SJSA1 (cell line): ENCODE measurements around the gene TCEAL8. TPM values are rescaled to one million over a fixed set of nuclear protein-coding genes. Genes with fewer than 3 reads are reported as not detected.
"Not testable (repeated sequence)": the region's sequence is repeated elsewhere in the genome, so short reads cannot be mapped to it uniquely, and the experiment has no call there.

Source experiments
- DNase-seq, 2 experiments: peaks; one replicate each; pipeline ENCODE4 v3.0.0-alpha.2; 2015 to 2020; ENCODE audit warnings: low spot score in 2 of 2, low read depth in 1 of 2
- H3K27ac ChIP-seq: fragments of 250-450 bp; sonication (Bioruptor Pico); 2 replicates; pipeline ENCODE4 v1.5.1; 2020; ENCODE audit warnings: mild to moderate bottlenecking, moderate library complexity
- H3K27me3 ChIP-seq: fragments of 250-450 bp; sonication (Bioruptor Pico); replicated peaks from 2 replicates; pipeline ENCODE4 v1.5.1; 2020; ENCODE audit warnings: mild to moderate bottlenecking, moderate library complexity
- H3K36me3 ChIP-seq: fragments of 250-450 bp; sonication (Bioruptor Pico); 2 replicates; pipeline ENCODE4 v1.5.1; 2020; ENCODE audit warnings: mild to moderate bottlenecking
- H3K4me1 ChIP-seq: fragments of 250-450 bp; sonication (Bioruptor Pico); replicated peaks from 2 replicates; pipeline ENCODE4 v1.6.1; 2021; ENCODE audit warnings: mild to moderate bottlenecking
- H3K4me3 ChIP-seq: fragments of 250-450 bp; sonication (Bioruptor Pico); 2 replicates; pipeline ENCODE4 v1.5.1; 2020; ENCODE audit warnings: mild to moderate bottlenecking
- H3K9me3 ChIP-seq: fragments of 250-450 bp; sonication (Bioruptor Pico); replicated peaks from 2 replicates; pipeline ENCODE4 v1.5.1; 2020; ENCODE audit warnings: mild to moderate bottlenecking
- total RNA-seq: library from RNA; depleted of rRNA; stranded (reverse); fragments of >200 nt; shearing (Covaris generic); gene quantifications from 2 replicates; pipeline ENCODE4 v1.2.3, GENCODE V29; 2014

TCEAL8 gene
- total RNA-seq, 1 experiment from 2014 or later, result 76.1 TPM

DNA sequence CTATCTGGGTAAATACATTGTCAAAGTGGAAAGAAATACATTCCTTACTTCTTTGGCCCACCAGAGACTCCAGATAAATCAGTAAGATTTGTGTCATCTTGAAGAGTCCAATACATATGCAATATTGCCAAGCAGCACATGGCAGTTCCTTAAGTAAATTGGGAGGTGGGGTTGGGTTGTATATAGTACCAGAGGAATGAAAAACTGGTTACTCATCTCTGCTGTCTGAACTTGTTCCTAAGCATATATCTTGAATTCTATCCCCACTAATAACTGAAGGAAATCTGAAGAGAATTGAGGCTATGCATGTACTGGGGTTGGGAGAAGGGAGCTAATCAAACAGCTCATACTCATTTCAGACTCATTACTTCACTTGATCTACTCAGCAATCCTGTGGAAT lies 14.8 kb downstream of the TCEAL8 start:
- Histone ChIP-seq H3K27me3 (no peaks in the 10 kb centered on the region), H3K9me3 (no peaks in the 10 kb centered on the region), H3K27ac (no peak overlapping the region), H3K36me3 (no peaks in the 10 kb centered on the region), H3K4me3 (no peak overlapping the region), H3K4me1 (no peaks in the 10 kb centered on the region)
- DNase-seq, result no peak

DNA sequence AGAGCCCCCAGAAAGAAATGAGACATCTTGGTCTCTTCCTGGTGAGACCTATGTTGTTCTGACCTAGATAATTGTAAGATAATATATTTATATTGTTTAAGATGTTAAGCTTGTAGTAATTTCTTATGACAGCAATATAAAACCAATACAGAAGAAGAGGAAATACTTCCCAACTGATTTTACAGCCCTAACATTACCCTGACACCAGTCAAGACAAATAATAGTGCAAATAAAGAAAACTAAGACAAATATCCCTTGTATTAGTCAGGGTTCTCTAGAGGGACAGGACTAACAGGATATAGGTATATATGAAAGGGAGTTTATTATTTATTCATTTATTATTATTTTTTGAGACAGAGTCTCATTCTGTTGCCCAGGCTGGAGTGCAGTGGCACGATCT lies 18.7 kb downstream of the TCEAL8 start:
- DNase-seq, result no peak
- no peaks in the 10 kb centered on the region for H3K9me3 ChIP-seq
- no peaks in the 10 kb centered on the region for H3K4me1 ChIP-seq
- no peak overlapping the region for H3K4me3 ChIP-seq
- H3K27me3 ChIP-seq, result no peaks in the 10 kb centered on the region
- no peak overlapping the region for H3K27ac ChIP-seq
- H3K36me3 ChIP-seq, result no peaks in the 10 kb centered on the region

DNA sequence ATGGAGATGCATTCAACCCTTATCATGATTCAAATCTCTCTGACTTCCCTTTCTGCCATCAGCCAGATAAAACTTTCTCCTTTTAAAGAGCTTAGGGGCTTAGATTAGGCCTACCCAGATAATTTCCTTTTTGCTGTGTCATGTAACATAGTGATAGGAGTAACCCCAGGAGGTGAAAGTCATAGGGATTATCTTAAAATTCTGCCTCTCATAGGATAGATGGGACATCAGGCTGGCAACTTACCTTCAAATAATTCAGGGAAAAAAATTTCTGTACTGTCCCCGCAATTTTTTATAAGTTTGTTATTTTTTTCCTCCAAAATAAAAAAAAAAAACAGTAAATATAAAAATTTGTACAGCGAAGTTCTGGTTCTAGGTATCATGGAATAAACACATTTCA lies 19.3 kb downstream of the TCEAL8 start:
- H3K4me3 ChIP-seq, H3K9me3 ChIP-seq: not testable (repeated sequence)

GRCh38 chrX:103234869-103235268 lies 20.1 kb downstream of the TCEAL8 start:
- Histone ChIP-seq H3K27me3 (no peaks in the 10 kb centered on the region), H3K9me3 (no peaks in the 10 kb centered on the region), H3K4me3 (no peak overlapping the region), H3K4me1 (no peaks in the 10 kb centered on the region), H3K36me3 (no peaks in the 10 kb centered on the region), H3K27ac (no peak overlapping the region)
- no peak for DNase-seq

More for the DNA sequence above, 19.3 kb downstream of the TCEAL8 start:
- DNase-seq, H3K27me3 ChIP-seq, H3K27ac ChIP-seq, H3K4me1 ChIP-seq, H3K36me3 ChIP-seq: not testable (repeated sequence)

GRCh38 chrX:103233263-103233662 lies 21.7 kb downstream of the TCEAL8 start:
- no peaks in the 10 kb centered on the region for H3K9me3 ChIP-seq
- no peaks in the 10 kb centered on the region for H3K36me3 ChIP-seq
- no peak overlapping the region for H3K4me3 ChIP-seq
- H3K4me1 ChIP-seq, result no peaks in the 10 kb centered on the region
- no peak overlapping the region for H3K27ac ChIP-seq
- DNase-seq, result no peak
- H3K27me3 ChIP-seq, result no peaks in the 10 kb centered on the region

- not testable (repeated sequence) for H3K4me3 ChIP-seq, H3K36me3 ChIP-seq, H3K27me3 ChIP-seq, H3K4me1 ChIP-seq, H3K9me3 ChIP-seq, DNase-seq, H3K27ac ChIP-seq
Measured at GRCh38 chrX:103225918-103226317, 29.0 kb downstream of the TCEAL8 start.

DNA sequence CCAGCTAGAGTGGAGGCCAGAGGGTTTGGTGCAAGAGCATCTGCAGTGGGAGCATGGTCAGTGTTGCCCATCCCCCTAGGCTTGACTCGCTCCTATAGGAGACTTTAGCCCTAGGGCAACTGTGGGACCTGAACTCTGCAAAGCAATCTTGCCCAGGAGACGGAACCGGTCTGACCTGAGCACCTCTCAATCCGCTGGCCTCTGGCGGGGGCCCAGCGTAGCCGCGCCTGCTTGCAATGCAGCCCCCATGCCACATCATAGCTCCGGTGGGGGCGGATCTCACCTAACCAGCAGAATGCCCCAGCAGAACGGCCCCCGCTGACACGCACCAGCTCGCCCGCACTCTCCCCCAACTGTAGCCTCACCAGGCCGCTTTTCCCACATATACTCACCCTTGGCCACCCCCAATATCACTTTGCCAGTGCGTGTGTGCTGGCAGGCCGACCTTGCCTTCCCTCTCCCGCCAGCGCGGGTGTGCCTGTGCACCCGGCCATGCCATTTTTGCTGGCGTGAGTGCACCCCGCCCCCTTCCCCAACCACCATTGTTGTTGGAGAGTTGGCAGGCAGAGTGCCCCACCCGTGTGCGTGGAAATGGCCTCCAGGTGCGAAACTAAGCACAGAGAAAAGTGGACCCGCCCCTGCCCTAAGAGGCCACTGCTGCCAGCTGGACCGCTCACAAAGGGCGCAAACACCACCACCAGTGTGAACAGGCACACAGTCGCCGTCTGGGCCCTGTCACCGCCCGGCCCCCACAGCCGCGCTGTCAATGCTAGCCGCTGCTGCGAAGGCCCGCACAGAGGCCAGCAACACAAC lies 34.2 kb downstream of the TCEAL8 start:
- H3K36me3 ChIP-seq, result no peaks in the 10 kb centered on the region
- no peaks in the 10 kb centered on the region for H3K27me3 ChIP-seq
- no peak overlapping the region for H3K4me3 ChIP-seq
- H3K27ac ChIP-seq, result no peak overlapping the region
- no peak for DNase-seq
- H3K9me3 ChIP-seq, result no peaks in the 10 kb centered on the region
- no peaks in the 10 kb centered on the region for H3K4me1 ChIP-seq

DNA sequence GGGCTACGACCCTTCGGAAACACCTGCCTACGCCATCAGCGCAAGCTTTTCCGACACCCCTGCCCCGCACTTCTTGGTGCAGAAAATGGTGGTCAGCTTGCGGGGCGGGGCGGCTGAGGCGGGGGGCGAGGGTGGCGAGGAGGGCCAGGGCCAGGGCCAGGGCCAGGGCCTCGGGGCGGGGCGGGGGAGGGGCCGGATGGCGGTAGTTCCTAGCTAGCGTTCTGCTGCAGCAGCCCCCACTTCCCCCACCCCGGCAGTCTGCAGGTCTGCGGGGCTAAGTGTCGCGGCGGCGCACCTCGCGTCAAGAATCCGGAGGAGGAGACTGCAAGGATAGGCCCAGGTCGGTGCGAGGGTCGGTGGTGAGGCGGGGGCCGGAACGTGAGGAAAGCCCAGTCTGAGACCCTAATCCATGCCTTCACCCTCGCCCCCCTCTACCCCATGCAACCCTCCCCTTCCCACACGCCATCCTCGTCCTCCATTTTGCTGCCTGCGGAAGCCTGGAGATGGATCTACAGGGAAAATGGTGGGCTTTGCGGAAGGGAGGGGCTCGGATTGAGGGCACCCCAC lies 39.4 kb downstream of the TCEAL8 start:
- no peak for DNase-seq
- no peaks in the 10 kb centered on the region for H3K36me3 ChIP-seq
- H3K27me3 ChIP-seq, result no peaks in the 10 kb centered on the region
- H3K27ac ChIP-seq, result no peak overlapping the region
- H3K4me1 ChIP-seq, result no peaks in the 10 kb centered on the region; the same call in 1 of the 2 replicates
- peak overlapping the region; percentile 31 for H3K4me3 ChIP-seq
- H3K9me3 ChIP-seq, result no peaks in the 10 kb centered on the region

DNA sequence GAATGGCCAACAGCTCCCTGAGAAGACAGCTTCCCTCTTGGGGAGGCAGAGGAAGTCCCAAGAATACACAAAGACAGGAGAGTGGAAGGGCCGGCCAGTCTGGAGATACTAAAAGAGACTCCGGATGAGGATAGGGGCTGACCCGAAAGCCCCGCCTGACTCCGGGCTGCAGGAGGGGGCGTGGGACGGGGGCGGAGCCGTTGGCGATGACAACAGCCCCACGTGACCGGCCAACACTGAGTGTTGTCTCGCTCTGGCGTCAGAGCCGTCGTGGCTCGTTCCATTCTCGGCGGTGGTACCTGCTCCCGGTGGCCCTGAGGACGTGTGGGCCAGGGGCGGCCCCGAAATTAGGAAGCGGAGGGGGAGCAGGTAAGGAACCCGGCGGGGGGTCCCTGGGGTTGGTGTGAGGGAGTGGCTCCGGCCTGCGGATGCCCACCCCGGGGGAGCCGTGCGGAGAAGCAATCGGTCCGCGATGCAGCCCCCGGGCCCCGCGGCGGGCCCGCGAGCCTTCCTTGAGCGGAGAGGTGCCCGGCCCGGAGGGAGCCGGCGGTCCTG lies 40.0 kb downstream of the TCEAL8 start, which contains the start of gene BEX4:
Gene BEX4, plus strand, starts transcription at position 239 of the 555 bp plus-strand sequence. CDS start 1,046 bp downstream, outside the sequence.
- Histone ChIP-seq H3K36me3 (no peaks in the 10 kb centered on the region), H3K9me3 (no peaks in the 10 kb centered on the region), H3K4me3 (peak within 1 kb of the TSS; percentile 31), H3K27me3 (no peaks in the 10 kb centered on the region), H3K27ac (no peak within 1 kb of the TSS), H3K4me1 (no peaks in the 10 kb centered on the region; the same call in 1 of the 2 replicates)
- DNase-seq, result peak; percentile 1 to 43

- DNase-seq, result no peak
- H3K36me3 ChIP-seq, result no peaks in the 10 kb centered on the region
- H3K27me3 ChIP-seq, result no peaks in the 10 kb centered on the region
- no peaks in the 10 kb centered on the region; the same call in 1 of the 2 replicates for H3K4me1 ChIP-seq
- no peak overlapping the region for H3K27ac ChIP-seq
- H3K9me3 ChIP-seq, result no peaks in the 10 kb centered on the region
- no peak overlapping the region for H3K4me3 ChIP-seq
Measured at GRCh38 chrX:103212749-103213457, 42.1 kb downstream of the TCEAL8 start.

GRCh38 chrX:103211012-103211715 lies 43.8 kb downstream of the TCEAL8 start:
- H3K9me3 ChIP-seq, result no peaks in the 10 kb centered on the region
- H3K36me3 ChIP-seq, result no peaks in the 10 kb centered on the region
- H3K4me3 ChIP-seq, result no peak overlapping the region
- no peaks in the 10 kb centered on the region for H3K27me3 ChIP-seq
- peak in 1 of 2 experiments; percentile 10 for DNase-seq
- H3K4me1 ChIP-seq, result no peaks in the 10 kb centered on the region; the same call in 1 of the 2 replicates
- no peak overlapping the region for H3K27ac ChIP-seq

GRCh38 chrX:103210056-103210455 lies 44.9 kb downstream of the TCEAL8 start:
- H3K9me3 ChIP-seq, result no peaks in the 10 kb centered on the region
- no peak overlapping the region for H3K27ac ChIP-seq
- no peaks in the 10 kb centered on the region for H3K27me3 ChIP-seq

More at GRCh38 chrX:103210056-103210455, 44.9 kb downstream of the TCEAL8 start:
- Histone ChIP-seq H3K4me1 (no peaks in the 10 kb centered on the region; the same call in 1 of the 2 replicates), H3K36me3 (no peaks in the 10 kb centered on the region), H3K4me3 (no peak overlapping the region)
- no peak for DNase-seq
